Endothelial cell of umbilical vein (primary cell): ENCODE data around the gene XXYLT1. TPM values are rescaled to one million over a fixed set of nuclear protein-coding genes. Genes with fewer than 3 reads are reported as not detected.

ENCODE experiments used
- BruUV-seq: library from RNA; stranded (reverse); fragments of 400-500 nt; replicated peaks from 2 replicates; lab custom pipeline; 2021; lab: Mats Ljungman, UMichigan
- CTCF ChIA-PET: fragments of 300-600, 350-600 bp; sonication (Branson Sonifier 250); formaldehyde crosslinking; loops from one replicate; lab custom pipeline; 2021; ENCODE audit warnings: antibody characterized with exemption, inconsistent platforms; lab: Charles Lee
- POLR2A ChIA-PET: fragments of 300-600, 350-600 bp; sonication (Branson Sonifier 250); formaldehyde crosslinking; loops from one replicate; lab custom pipeline; 2021; ENCODE audit warnings: antibody characterized with exemption, inconsistent platforms; lab: Charles Lee
- DNase-seq: peaks from one replicate; pipeline ENCODE4 v3.0.0-alpha.2; 2011; ENCODE audit warnings: low read depth, low spot score
- FAIRE-seq: peaks from 2 replicates; lab custom pipeline; 2011; peaks lifted over from hg19 to GRCh38; lab: Jason Lieb, UNC
- H2AFZ ChIP-seq: 2 replicates; pipeline ENCODE4 v1.6.0; 2012; ENCODE audit warnings: low read depth, low read length, control low read depth, inconsistent platforms
- H3K27ac ChIP-seq: 2 replicates; pipeline ENCODE4 v1.5.1; 2011; ENCODE audit warnings: low read depth, mild to moderate bottlenecking, control low read depth, low read length, moderate library complexity; ENCODE audit not compliant: insufficient read depth
- H3K27me3 ChIP-seq, 2 experiments: 2 replicates each; pipeline versions ENCODE4 v1.6.0 to v1.6.1; 2011; ENCODE audit warnings: low read length in 2 of 2, mixed read lengths in 1 of 2; ENCODE audit not compliant: control insufficient read depth in 2 of 2, insufficient read depth in 2 of 2
- H3K36me3 ChIP-seq, 2 experiments: 2 replicates in 1 of 2; 3 replicates in 1 of 2; pipeline ENCODE4 v1.5.1; 2011; ENCODE audit warnings: low read length in 2 of 2, mild to moderate bottlenecking in 1 of 2, moderate library complexity in 1 of 2; ENCODE audit not compliant: control insufficient read depth in 2 of 2, insufficient read depth in 2 of 2; ENCODE audit errors: extremely low read depth in 1 of 2
- H3K4me1 ChIP-seq: 3 replicates; pipeline ENCODE4 v1.5.1; 2011; ENCODE audit warnings: mild to moderate bottlenecking, low read length; ENCODE audit not compliant: control insufficient read depth, insufficient read depth; ENCODE audit errors: extremely low read depth
- H3K4me2 ChIP-seq: 2 replicates; pipeline ENCODE4 v1.6.1; 2011; ENCODE audit warnings: low read length, control low read depth, mixed read lengths; ENCODE audit not compliant: insufficient read depth
- H3K4me3 ChIP-seq, 3 experiments: fragments of 200-600 bp in 1 of 3; sonication (generic), shearing (Covaris generic) in 1 of 3; replicated peaks in 1 of 3; 2 replicates each; pipeline ENCODE4 v1.5.1; 2011 to 2016; ENCODE audit warnings: control low read depth in 3 of 3, low read length in 3 of 3, mild to moderate bottlenecking in 2 of 3, inconsistent platforms in 1 of 3, low read depth in 1 of 3, moderate library complexity in 1 of 3; ENCODE audit not compliant: insufficient read depth in 1 of 3
- H3K79me2 ChIP-seq: 2 replicates; pipeline ENCODE4 v1.6.0; 2012; ENCODE audit warnings: low read length, inconsistent platforms; ENCODE audit not compliant: control insufficient read depth, insufficient read depth
- H3K9ac ChIP-seq: replicated peaks from 2 replicates; pipeline ENCODE3; 2011; ENCODE audit warnings: low read length, control low read depth; ENCODE audit not compliant: insufficient read depth; ENCODE audit errors: extremely low read depth
- H3K9me1 ChIP-seq: replicated peaks from 3 replicates; pipeline ENCODE4 v1.6.0; 2011; ENCODE audit warnings: mild to moderate bottlenecking, low read length; ENCODE audit not compliant: control insufficient read depth, insufficient read depth; ENCODE audit errors: extremely low read depth
- H3K9me3 ChIP-seq: replicated peaks from 2 replicates; pipeline ENCODE4 v1.5.1; 2012; ENCODE audit warnings: low read length, inconsistent platforms; ENCODE audit not compliant: control insufficient read depth, insufficient read depth
- H4K20me1 ChIP-seq: replicated peaks from 2 replicates; pipeline ENCODE3; 2011; ENCODE audit warnings: mild to moderate bottlenecking, low read length; ENCODE audit not compliant: control insufficient read depth, insufficient read depth; ENCODE audit errors: extremely low read depth
- CTCF ChIP-seq, 2 donors: IDR thresholded peaks; 1 replicate in 1 of 2; 2 replicates in 1 of 2; pipeline ENCODE4 v1.5.1; 2011; ENCODE audit warnings: low read length in 2 of 2, mild to moderate bottlenecking in 2 of 2, moderate library complexity in 2 of 2, control low read depth in 1 of 2, inconsistent platforms in 1 of 2, low read depth in 1 of 2; ENCODE audit not compliant: insufficient read depth in 1 of 2; ENCODE audit errors: extremely low read depth in 1 of 2
- EZH2 ChIP-seq: IDR thresholded peaks from 2 replicates; pipeline ENCODE4 v1.6.1; 2012; ENCODE audit warnings: borderline replicate concordance, low read depth, mild to moderate bottlenecking, moderate library complexity, low read length, inconsistent platforms; ENCODE audit not compliant: severe bottlenecking
- GATA2 ChIP-seq: IDR thresholded peaks from 2 replicates; pipeline ENCODE4 v1.7.0; 2011; ENCODE audit warnings: low read depth, mild to moderate bottlenecking, moderate library complexity, mixed read lengths, low read length; ENCODE audit not compliant: insufficient read length, insufficient read depth
- JUN ChIP-seq: IDR thresholded peaks from 2 replicates; pipeline ENCODE4 v1.6.1; 2011; ENCODE audit warnings: borderline replicate concordance, low read depth; ENCODE audit not compliant: insufficient read length, insufficient read depth
- MYC ChIP-seq: IDR thresholded peaks from one replicate; pipeline ENCODE4 v1.6.1; 2011; ENCODE audit warnings: mild to moderate bottlenecking, low read depth, low read length
- POLR2AphosphoS5 ChIP-seq: IDR thresholded peaks from 2 replicates; pipeline ENCODE4 v1.6.1; 2012; ENCODE audit warnings: low read depth, mild to moderate bottlenecking, control low read depth, low read length, moderate library complexity; ENCODE audit not compliant: insufficient read depth
- dilution Hi-C: fragments of 300-500 bp; cut with MboI; formaldehyde crosslinking; loops from one replicate; pipeline ENCODE4 v1.15.0; 2019; ENCODE audit warnings: low sequenced_read_pairs; ENCODE audit not compliant: extremely low pct_ligation_motif_present
- intact Hi-C: fragments of 100-400 bp; cut with micrococcal nuclease; formaldehyde crosslinking; loops from one replicate; pipeline ENCODE4 v1.10.0; 2022
- polyA plus RNA-seq, 4 experiments: library from polyadenylated mRNA; depleted of rRNA in 3 of 4; stranded (reverse) in 3 of 4; unstranded in 1 of 4; fragments of >200 nt; gene quantifications; 2 replicates each; pipeline versions ENCODE4 v1.2.1 to v1.2.3, GENCODE V29; 2011 to 2012; ENCODE audit warnings: missing spikeins in 1 of 4
- total RNA-seq: library from RNA; stranded (reverse); gene quantifications from 2 replicates; pipeline ENCODE4 v1.2.3, GENCODE V29; 2021

The XXYLT1 gene
- total and polyA plus RNA-seq, 2 donors (not counting 3 experiments of a cell fraction or from before 2014, with no cell fraction given), result 54.4 to 78.1 TPM

GRCh38 chr3:195116407-195117185 is 154.4 kb downstream of the XXYLT1 start:
- intact Hi-C loops, result loop anchor here (5.0 kb wide), 1 partner anchor 234 kb away; no protein-coding TSS in a partner anchor
- dilution Hi-C loops, result loop anchor here (25.0 kb wide), 1 partner anchor 429 kb away; the partner anchor contains the start of gene FAM43A
- TF ChIP-seq CTCF (IDR thresholded peaks at IDR 0.05; ENCODE audit: extremely low read depth in 1 of 2, insufficient read depth in 1 of 2, low read depth in 1 of 2, low read length in 2 of 2) (no peak), GATA2 (peak; percentile 22), MYC (no peak), EZH2 (no peak), JUN (no peak), POLR2AphosphoS5 (no peak)

More at GRCh38 chr3:195116407-195117185, 154.4 kb downstream of the XXYLT1 start:
- FAIRE-seq, result peak; percentile 81
- no peaks in the 10 kb centered on the region for H3K9me1 ChIP-seq
- peak overlapping the region; percentile 87 for H3K27ac ChIP-seq
- peak; percentile 52 for DNase-seq
- BruUV-seq, result no TSS peak
- CTCF ChIA-PET, result interaction anchor here (0.7 to 4.6 kb wide), 7 partner anchors 10 to 444 kb away, joined by 3 to 23 read pairs (median 3); partner anchors contain the start of genes LSG1 and XXYLT1
- no peak overlapping the region for H3K9ac ChIP-seq
- H3K36me3 ChIP-seq, result no peaks in the 10 kb centered on the region
- no peak overlapping the region for H2AFZ ChIP-seq
- no peaks in the 10 kb centered on the region for H3K27me3 ChIP-seq
- POLR2A ChIA-PET, result no interaction called here
- no peaks in the 10 kb centered on the region for H3K9me3 ChIP-seq
- H3K4me1 ChIP-seq, result peaks cover 49% of the 10 kb centered on the region
- H4K20me1 ChIP-seq, result no peaks in the 10 kb centered on the region
- H3K79me2 ChIP-seq, result no peaks in the 10 kb centered on the region
- no peak overlapping the region for H3K4me2 ChIP-seq
- no peak overlapping the region for H3K4me3 ChIP-seq
